PC-3 (cell line): ENCODE results near the gene KNDC1.

ENCODE experiments used
- CTCF ChIP-seq: fragments of 300-600 bp; sonication (generic); conservative IDR thresholded peaks from 2 replicates; pipeline ENCODE4 v1.5.1; 2017; ENCODE audit warnings: antibody characterized with exemption, low read depth, mild to moderate bottlenecking, low read length
- EZH2 ChIP-seq: fragments of 300-600 bp; sonication (generic); IDR thresholded peaks from one replicate; pipeline ENCODE4 v1.6.1; 2017; ENCODE audit warnings: antibody characterized with exemption, mild to moderate bottlenecking, low read length; ENCODE audit not compliant: unreplicated experiment
- EZH2phosphoT487 ChIP-seq: fragments of 300-600 bp; sonication (generic); IDR thresholded peaks from 2 replicates; pipeline ENCODE4 v1.6.1; 2018; ENCODE audit warnings: mild to moderate bottlenecking, antibody characterized with exemption, low read length, borderline replicate concordance

GRCh38 chr10:133182791-133183645 lies 23.0 kb downstream of the KNDC1 start:
- TF ChIP-seq EZH2 (no peak), CTCF (no peak), EZH2phosphoT487 (no peak)
